NOMO-1 treated with DMSO at 0.1 percent for 48 hours (cell line): ENCODE results near the gene INCA1.
A peak's percentile ranks its signal among the peaks of the same experiment; 100 is the strongest.

Experiments
- DNase-seq: peaks from one replicate; lab custom pipeline; 2025; ENCODE audit not compliant: unreplicated experiment; lab: John Stamatoyannopoulos, UW

The INCA1 gene

DNA sequence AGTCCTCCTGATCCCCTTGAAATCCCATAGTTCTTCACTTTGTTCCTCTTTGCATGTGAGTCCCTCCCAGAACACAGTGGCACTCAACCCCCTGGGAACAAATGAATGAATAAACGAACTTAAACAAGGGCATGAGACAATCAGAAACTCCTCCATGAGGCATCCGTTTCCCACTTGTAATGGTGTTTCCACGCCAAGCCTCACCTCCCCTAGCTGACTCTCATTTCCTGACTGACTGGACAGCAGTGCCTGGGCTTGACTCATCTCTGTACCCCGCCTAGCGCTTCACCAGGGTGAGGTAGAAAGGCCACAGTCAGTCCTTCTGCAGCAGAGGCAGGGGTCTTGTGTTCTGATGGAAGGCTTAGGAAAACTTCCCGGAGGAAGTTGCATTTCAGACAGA, 14.6 kb upstream of the INCA1 start:
- DNase-seq = no peak

DNA sequence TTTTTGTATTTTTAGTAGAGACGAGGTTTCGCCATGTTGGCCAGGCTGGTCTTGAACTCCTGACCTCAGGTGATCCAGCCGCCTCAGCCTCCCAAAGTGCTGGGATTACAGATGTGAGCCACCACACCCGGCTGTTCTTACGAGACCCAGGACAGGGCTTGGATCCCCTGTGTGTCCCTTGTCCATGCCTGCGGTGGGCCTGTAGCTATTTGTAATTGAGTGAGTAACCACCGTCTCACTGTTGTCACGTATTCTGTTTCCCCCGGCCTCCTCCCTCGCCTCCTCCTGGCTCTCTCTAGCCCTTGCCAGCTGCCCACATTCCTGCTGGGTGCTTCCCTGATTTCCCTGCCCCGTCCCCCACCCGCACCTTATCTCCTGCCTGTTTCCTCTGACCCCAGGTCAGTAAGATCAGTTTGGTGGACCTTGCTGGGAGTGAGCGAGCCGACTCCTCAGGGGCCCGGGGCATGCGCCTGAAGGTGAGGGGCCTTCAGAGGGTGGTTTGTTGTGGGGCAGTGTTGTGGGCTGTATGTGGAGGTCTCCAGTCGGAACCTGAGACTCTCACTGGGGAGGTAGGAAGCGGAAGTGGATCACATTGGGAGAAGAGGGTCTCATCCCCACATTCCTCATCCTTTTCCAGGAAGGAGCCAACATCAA, 6.0 kb upstream of the INCA1 start:
- DNase-seq = no peak

GRCh38 chr17:5002121-5002788, 4.9 kb upstream of the INCA1 start:
- DNase-seq = no peak

- DNase-seq = no peak
Observed at GRCh38 chr17:5000237-5000639, 2.9 kb upstream of the INCA1 start.

DNA sequence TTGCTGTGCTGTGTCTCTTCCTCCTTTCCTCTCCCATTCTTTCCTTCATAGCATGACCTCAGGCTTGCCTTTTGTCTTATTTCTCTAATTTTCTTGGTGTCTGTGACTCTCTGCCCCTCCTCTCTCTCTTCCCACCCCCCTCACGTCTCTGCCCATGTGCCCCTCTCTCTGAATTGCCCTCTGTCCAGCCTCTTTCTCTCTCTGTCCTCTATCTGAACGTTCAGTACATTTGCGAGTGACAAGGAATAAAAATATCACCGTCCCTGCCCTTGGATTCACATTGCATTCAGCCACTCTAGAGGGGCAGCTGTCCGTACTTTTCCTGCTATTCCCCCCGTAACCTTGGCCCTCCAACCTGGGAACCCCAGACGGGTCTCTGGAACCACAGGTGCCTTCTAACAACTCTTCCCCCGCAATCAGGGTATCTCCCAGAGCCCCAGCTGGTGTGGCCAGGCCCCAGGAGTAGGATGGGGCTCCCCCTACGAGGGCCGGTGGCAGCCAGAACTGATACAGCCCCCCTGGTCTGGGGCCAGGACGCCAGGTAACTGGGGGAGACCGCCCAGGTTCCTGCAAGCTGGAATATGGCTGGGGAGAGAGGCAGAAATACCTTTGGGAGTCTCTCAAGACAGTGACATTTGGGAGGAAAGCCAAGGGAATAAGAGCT, 2.2 kb upstream of the INCA1 start:
- peak; percentile 1 for DNase-seq

DNA sequence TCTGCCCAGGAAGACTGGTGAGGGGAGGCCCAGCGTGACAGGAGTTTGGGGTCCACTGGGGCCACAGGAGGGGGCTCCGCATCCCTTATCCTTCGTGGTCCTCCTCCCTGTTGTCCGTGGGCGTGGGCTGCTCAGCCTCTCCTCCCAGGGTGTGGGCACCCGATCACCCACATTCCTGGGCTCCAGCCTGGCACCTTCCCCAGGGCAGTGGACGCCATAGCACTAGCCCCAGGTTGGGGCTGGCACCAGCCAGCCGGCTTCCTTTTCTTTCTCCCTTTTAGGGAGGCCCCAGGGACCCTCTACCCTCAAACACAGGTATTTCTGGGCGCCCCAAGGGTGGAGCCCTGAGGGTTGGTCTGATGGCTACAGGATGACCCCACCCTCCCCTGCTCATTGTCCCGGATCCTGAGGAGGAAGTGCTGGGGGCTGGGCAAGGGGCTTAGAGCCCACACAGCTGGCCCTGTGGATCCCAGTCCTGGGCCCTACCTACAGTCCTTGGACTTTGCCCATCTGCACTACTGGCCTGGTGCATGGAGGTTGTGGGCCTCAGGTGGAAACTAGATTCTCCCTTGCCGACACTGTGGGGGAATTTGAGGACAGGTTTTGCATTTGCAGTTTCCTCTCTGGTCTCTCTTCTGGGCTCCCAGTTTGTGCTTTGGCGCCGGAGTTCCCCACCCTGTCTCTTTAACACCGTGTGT, 1.6 kb upstream of the INCA1 start:
- DNase-seq = no peak

GRCh38 chr17:4998027-4998731, 857 bp upstream of the INCA1 start:
- DNase-seq = no peak

- no peak for DNase-seq
Observed at GRCh38 chr17:4994081-4994595, 3.2 kb downstream of the INCA1 start.

- DNase-seq = peak; percentile 22
Observed at GRCh38 chr17:4987767-4988567, 9.4 kb downstream of the INCA1 start.

GRCh38 chr17:4986951-4987766, 10.2 kb downstream of the INCA1 start, which contains the start of gene CAMTA2:
CAMTA2 (minus strand) TSS chr17:4987675; CDS start chr17:4986222, 1,453 bp downstream.
- DNase-seq = peak; percentile 81

- DNase-seq = no peak
Observed at GRCh38 chr17:4986403-4986802, 10.9 kb downstream of the INCA1 start.

GRCh38 chr17:4982305-4982704, 15.0 kb downstream of the INCA1 start:
- DNase-seq = no peak

DNA sequence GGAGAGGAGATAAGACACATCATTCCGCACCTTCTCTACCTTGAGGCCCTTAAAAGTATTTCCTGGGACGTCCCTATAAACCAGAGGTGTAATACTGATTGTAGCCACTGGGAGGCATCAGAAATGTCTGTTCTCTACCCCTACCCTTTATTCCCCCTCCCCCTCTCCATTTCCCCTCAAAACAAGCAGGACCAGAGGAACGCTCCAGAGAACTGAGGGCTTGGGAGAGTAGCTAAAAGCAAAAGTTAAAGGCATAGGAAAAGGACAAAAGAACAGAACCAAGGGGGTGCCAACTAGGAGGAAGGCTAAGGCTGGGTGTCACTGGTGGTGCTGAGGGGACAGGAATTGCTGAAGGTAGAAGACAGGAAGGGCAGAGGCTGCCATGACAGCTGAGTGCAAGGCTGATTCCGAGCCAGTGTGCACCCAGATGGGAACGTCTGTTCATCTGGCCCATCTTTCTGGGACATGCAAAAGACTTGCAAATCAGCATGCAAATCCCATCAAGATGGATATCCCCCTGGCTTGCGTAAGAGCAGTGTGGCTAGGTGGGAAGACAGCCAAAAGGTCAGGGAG, 16.6 kb downstream of the INCA1 start:
- DNase-seq = peak; percentile 14

GRCh38 chr17:4978726-4979125, 18.6 kb downstream of the INCA1 start:
- peak; percentile 76 for DNase-seq

DNA sequence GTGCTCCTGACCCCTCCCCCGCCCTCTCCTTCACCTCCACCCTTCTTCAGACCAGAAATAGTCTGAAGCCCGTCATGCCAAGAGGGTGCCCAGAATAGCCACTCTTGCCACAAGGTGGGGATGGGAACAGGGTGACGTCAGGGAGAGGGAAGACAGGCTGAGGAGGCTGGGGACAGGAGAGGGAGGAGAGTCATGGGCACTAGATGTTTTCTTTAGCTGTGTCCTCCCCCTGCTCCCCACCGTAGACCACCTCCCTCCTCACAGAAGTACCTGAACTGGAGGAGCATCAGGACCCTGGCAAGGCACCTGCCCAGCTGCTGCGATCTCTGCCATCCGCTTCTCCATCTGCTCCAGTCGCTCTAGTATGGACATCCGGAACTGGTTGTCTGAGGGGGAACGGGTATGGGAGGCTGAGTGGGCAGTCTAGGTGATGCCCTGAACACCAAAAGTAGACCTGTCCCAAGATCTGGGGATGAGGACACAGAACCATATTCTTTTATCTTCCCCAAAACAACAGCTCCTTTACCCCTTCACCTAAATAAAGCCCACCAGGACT, 23.1 kb downstream of the INCA1 start:
- no peak for DNase-seq

- no peak for DNase-seq
Observed at GRCh38 chr17:4973256-4974114, 23.8 kb downstream of the INCA1 start.

DNA sequence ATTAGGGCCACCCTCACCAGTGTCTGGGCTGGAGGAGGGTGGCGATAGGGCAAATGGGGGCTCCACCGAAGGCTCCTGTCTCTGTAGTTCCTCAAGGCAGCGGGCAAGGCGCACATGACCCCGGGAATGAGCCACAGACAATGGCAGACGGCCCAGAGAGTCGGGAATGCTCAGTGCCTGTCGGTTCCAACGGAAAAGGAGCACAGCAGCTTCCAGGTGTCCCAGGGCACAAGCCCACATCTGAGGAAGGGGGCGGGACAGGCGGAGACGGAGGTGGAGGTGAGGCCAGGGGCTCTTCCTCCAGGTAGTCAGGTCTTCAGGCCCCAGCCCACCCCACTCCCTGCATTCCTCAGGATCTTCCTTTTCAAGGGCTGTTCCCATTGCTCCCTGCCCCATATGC, 24.6 kb downstream of the INCA1 start:
- DNase-seq = no peak

DNA sequence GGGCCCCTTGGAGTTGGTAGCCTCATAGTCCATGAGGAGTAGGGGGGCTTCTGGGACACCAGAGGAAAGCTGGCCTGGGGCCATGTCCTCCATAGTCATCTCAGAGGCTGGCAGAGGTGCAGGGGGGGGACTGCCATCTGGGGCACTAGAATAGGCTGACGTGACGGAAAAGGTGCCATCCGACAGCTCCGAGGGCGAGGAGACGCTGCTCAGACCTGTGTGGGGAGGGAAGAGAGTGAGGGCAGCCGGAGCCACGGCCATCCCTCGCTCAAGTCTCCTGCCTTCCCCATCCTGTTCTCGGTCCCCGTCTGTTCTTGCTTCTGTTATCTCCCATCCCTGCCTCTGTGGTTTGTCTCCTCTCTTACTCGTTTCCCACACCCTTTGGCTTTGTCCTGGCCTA, 25.0 kb downstream of the INCA1 start:
- DNase-seq = no peak
